RWPE2 (cell line): ENCODE results near the gene TOGARAM1.

Source experiments
- ATAC-seq: fragments of 200-7000 bp; cut with Tn5 transposase; 3 replicates; pipeline ENCODE4 v1.9.1; 2021; ENCODE audit warnings: low read depth
- DNase-seq: peaks from one replicate; pipeline ENCODE4 v3.0.0-alpha.2; 2020; ENCODE audit warnings: low spot score
- H3K27ac ChIP-seq: fragments of 450-650 bp; 2 replicates; pipeline ENCODE4 v1.5.1; 2017; ENCODE audit warnings: mild to moderate bottlenecking; ENCODE audit not compliant: poor library complexity, severe bottlenecking
- H3K27me3 ChIP-seq: fragments of 250-450 bp; sonication (Bioruptor Pico); 2 replicates; pipeline ENCODE4 v1.5.1; 2021; ENCODE audit warnings: mild to moderate bottlenecking, moderate library complexity; ENCODE audit not compliant: insufficient read depth, poor library complexity, severe bottlenecking
- H3K36me3 ChIP-seq: fragments of 250-450 bp; sonication (Bioruptor Pico); 2 replicates; pipeline ENCODE4 v1.5.1; 2020; ENCODE audit warnings: low read depth, mild to moderate bottlenecking, moderate library complexity
- H3K4me1 ChIP-seq: fragments of 250-450 bp; sonication (Bioruptor Pico); 2 replicates; pipeline ENCODE4 v1.5.1; 2021; ENCODE audit warnings: mild to moderate bottlenecking, moderate library complexity; ENCODE audit not compliant: insufficient read depth, poor library complexity, severe bottlenecking
- H3K4me3 ChIP-seq: fragments of 250-450 bp; sonication (Bioruptor Pico); 2 replicates; pipeline ENCODE4 v1.5.1; 2021; ENCODE audit warnings: mild to moderate bottlenecking, moderate library complexity; ENCODE audit not compliant: severe bottlenecking
- H3K9me3 ChIP-seq: fragments of 250-450 bp; sonication (Bioruptor Pico); 2 replicates; pipeline ENCODE4 v1.5.1; 2021; ENCODE audit warnings: mild to moderate bottlenecking, moderate library complexity; ENCODE audit not compliant: severe bottlenecking
- TF ChIP-seq, protein P1 (sequence below): fragments of 450-650 bp; IDR thresholded peaks from one replicate; pipeline ENCODE4 v1.5.1; 2017; ENCODE audit warnings: mild to moderate bottlenecking, moderate library complexity; ENCODE audit not compliant: poor library complexity, severe bottlenecking

Gene TOGARAM1

DNA sequence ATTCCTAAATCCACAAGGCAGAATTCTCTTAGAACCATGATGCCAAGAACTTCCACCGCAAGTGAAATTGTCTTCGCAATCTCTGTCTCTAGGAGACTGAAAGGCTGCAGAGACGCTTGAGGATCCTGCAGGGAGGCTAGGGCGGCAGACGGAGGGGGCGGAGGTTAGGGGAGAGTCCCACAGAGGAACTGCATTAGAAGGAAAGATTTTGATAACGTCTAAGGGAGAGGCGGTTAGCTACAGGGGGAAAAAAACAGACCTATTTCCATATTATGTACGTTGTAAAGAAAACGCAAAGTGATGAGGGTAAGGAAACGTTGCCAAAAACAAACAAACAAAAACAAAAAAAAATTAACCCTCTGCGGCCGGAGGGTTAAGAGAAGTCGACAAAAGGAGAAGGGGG is 838 bp upstream of the TOGARAM1 start:
- H3K9me3 ChIP-seq: no peaks in the 10 kb centered on the region
- H3K27ac ChIP-seq: peak overlapping the region; percentile 62
- no peaks in the 10 kb centered on the region for H3K27me3 ChIP-seq
- 0 out of 2 replicates have a peak, but pooled peaks cover 4% of the 10 kb centered on the region for H3K36me3 ChIP-seq
- ATAC-seq (peak; percentile 42), DNase-seq (no peak)
- TF ChIP-seq, protein P1, sequence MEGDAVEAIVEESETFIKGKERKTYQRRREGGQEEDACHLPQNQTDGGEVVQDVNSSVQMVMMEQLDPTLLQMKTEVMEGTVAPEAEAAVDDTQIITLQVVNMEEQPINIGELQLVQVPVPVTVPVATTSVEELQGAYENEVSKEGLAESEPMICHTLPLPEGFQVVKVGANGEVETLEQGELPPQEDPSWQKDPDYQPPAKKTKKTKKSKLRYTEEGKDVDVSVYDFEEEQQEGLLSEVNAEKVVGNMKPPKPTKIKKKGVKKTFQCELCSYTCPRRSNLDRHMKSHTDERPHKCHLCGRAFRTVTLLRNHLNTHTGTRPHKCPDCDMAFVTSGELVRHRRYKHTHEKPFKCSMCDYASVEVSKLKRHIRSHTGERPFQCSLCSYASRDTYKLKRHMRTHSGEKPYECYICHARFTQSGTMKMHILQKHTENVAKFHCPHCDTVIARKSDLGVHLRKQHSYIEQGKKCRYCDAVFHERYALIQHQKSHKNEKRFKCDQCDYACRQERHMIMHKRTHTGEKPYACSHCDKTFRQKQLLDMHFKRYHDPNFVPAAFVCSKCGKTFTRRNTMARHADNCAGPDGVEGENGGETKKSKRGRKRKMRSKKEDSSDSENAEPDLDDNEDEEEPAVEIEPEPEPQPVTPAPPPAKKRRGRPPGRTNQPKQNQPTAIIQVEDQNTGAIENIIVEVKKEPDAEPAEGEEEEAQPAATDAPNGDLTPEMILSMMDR: no peak
- H3K4me1 ChIP-seq: peaks cover 15% of the 10 kb centered on the region
- peak overlapping the region; percentile 63 for H3K4me3 ChIP-seq

DNA sequence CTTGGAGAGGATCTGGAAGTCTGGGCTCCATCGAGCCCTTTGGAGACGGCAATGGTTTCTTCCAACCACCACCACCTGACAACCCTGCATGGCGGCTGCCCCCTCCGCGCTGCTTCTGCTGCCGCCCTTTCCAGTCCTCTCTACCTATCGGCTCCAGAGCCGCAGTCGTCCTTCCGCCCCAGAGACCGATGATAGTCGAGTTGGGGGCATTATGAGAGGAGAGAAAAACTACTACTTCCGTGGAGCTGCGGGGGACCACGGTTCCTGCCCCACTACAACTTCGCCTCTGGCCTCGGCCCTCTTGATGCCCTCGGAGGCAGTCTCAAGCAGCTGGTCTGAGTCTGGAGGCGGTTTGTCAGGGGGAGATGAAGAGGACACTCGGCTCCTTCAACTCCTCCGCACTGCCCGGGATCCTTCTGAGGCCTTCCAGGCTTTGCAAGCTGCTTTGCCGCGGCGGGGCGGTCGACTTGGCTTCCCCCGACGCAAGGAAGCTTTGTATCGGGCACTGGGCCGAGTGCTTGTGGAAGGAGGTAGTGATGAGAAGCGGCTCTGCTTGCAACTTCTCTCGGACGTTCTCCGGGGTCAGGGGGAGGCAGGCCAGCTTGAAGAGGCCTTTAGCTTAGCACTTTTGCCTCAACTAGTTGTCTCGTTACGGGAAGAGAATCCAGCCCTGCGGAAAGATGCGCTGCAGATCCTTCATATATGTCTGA is 499 bp downstream of the TOGARAM1 start:
- peak; percentile 35 for ATAC-seq
- TF ChIP-seq, protein P1: no peak
- Histone ChIP-seq H3K27ac (peak overlapping the region; percentile 62), H3K36me3 (0 out of 2 replicates have a peak, but pooled peaks cover 5% of the 10 kb centered on the region), H3K4me1 (peaks cover 15% of the 10 kb centered on the region), H3K4me3 (peak overlapping the region; percentile 63), H3K27me3 (no peaks in the 10 kb centered on the region), H3K9me3 (no peaks in the 10 kb centered on the region)
- DNase-seq: peak; percentile 73

DNA sequence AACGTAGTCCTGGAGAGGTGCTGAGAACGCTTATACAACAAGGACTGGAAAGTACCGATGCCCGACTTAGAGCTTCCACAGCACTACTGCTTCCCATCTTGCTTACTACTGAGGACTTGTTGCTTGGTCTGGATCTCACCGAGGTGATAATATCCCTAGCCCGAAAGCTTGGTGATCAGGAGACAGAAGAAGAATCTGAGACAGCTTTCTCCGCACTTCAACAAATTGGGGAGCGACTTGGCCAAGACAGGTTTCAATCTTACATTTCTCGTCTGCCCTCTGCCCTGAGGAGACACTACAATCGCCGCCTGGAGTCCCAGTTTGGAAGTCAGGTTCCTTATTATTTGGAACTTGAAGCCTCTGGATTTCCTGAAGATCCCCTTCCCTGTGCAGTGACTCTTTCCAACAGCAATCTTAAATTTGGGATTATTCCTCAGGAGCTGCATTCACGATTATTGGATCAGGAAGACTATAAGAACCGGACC is 1.1 kb downstream of the TOGARAM1 start:
- DNase-seq: no peak
- TF ChIP-seq, protein P1: no peak
- Histone ChIP-seq H3K27me3 (no peaks in the 10 kb centered on the region), H3K4me3 (peak overlapping the region; percentile 63), H3K4me1 (peaks cover 17% of the 10 kb centered on the region), H3K36me3 (0 out of 2 replicates have a peak, but pooled peaks cover 10% of the 10 kb centered on the region), H3K9me3 (no peaks in the 10 kb centered on the region), H3K27ac (peak overlapping the region; percentile 62)
- peak; percentile 3; the same call in 1 of the 3 replicates for ATAC-seq

DNA sequence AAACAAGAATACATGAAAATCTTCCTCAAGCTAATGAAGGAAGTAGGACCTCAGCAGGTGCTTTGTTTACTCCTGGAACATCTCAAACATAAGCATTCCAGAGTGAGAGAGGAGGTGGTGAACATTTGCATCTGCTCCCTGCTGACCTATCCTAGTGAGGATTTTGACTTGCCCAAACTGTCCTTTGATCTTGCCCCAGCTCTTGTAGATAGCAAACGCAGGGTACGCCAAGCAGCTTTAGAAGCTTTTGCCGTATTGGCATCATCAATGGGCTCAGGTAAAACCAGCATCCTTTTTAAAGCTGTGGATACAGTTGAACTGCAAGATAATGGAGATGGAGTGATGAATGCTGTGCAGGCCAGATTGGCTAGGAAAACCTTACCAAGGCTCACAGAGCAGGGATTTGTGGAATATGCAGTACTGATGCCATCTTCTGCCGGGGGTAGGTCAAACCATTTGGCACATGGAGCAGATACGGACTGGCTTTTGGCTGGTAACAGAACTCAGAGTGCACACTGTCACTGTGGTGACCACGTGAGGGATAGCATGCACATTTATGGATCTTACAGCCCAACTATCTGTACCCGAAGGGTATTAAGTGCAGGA is 1.9 kb downstream of the TOGARAM1 start:
- TF ChIP-seq, protein P1: no peak
- H3K4me1 ChIP-seq: peaks cover 12% of the 10 kb centered on the region
- 0 out of 2 replicates have a peak, but pooled peaks cover 16% of the 10 kb centered on the region for H3K36me3 ChIP-seq
- H3K27ac ChIP-seq: no peak overlapping the region
- no peak for DNase-seq
- no peaks in the 10 kb centered on the region for H3K9me3 ChIP-seq
- H3K27me3 ChIP-seq: no peaks in the 10 kb centered on the region
- no peak for ATAC-seq
- H3K4me3 ChIP-seq: peak overlapping the region; percentile 63
